Articular chondrocyte of knee joint (primary cell): ENCODE measurements around the gene MALRD1. TPM values are rescaled to one million over a fixed set of nuclear protein-coding genes. Genes with fewer than 3 reads are reported as not detected.

ENCODE experiments used
- small RNA-seq: library from RNA; depleted of rRNA; stranded (forward); fragments of <200 nt; gene quantifications from one replicate; pipeline ENCODE3, GENCODE V24; 2012
- total RNA-seq: library from RNA; depleted of rRNA; stranded (reverse); fragments of >200 nt; gene quantifications from 2 replicates; pipeline ENCODE4 v1.2.3, GENCODE V29; 2012

The MALRD1 gene
- 0.91 and 1.7 TPM in 2 replicates for total RNA-seq

GRCh38 chr10:19048489-19048888 is at the start of gene MALRD1:
TSS of gene MALRD1 (plus strand) at chr10:19048801. CDS start at chr10:19048939, 138 bp downstream.

Small RNA genes within 50 kb of the gene (small RNA-seq; reads per million reads assigned to genes)
- gene AL354695.1 (not detected), gene HMGN1P20 (not detected), gene RF00012 (not detected), gene RNA5SP303 (0.80 reads per million, percentile 31 among the genes with 10 or more reads in this experiment)
